ENCODE measurements around the gene RSF1. TPM values are rescaled to one million over a fixed set of nuclear protein-coding genes. Genes with fewer than 3 reads are reported as not detected.

The RSF1 gene
- total RNA-seq, 1 experiment from 2014 or later = 79.8 TPM

DNA sequence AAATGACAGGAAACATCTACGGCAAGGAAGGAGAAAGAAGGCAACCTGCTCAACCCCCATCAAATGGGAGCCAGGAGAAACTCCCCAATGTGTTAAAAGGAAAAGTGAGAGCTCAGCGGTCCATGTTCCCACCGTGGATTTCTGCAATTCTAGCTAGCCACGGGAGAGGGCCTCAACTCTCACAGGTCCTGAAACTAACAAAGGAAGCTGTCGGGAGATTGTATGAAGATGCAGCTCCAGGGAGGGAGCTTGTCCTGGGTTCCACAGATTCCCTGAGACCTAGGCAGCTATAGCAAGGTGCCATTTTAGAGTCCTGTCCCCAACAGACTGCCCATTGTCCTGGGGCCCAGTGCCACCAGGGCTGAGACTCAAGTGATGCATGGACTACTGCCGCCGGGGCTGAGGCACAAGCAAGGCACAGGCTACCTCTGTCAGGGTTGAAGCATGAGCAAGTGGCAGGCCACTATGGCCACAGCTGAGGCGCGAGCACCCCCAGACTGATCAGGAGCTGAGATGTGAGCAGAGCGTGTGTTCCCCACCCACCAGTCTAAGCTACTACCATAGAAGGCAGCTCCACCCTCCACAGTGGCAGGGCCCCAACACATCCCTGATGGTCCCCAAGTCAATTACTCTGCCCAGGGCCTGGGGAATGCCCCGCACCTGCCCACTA lies 31.3 kb downstream of the RSF1 start:
- POLR2A ChIA-PET = interaction anchor here (1.0 kb wide), 1 partner anchor 30 kb away, joined by 4 read pairs; no protein-coding TSS in a partner anchor
- ATAC-seq (peak; percentile 27), DNase-seq (ENCODE audit: low spot score) (no peak)
- Mint-ChIP-seq H3K4me3 (no peak overlapping the region), H3K4me1 (peaks cover 49% of the 10 kb centered on the region), H3K9me3 (peaks cover 40% of the 10 kb centered on the region), H3K27me3 (ENCODE audit: low read depth) (no peaks in the 10 kb centered on the region), H3K27ac (0 out of 2 replicates have a peak overlapping the region, but pooled peaks have one; percentile 73), H3K36me3 (peaks cover 43% of the 10 kb centered on the region)
- TF ChIP-seq SMAD3 (CRISPR knock-in tag; IDR thresholded peaks at IDR 0.05; ENCODE audit: borderline replicate concordance) (no peak), IRF2 (CRISPR knock-in tag; IDR thresholded peaks at IDR 0.05; ENCODE audit: borderline replicate concordance, low read depth) (no peak), ZNF138 (CRISPR knock-in tag; conservative IDR thresholded peaks at IDR 0.05) (0 out of 2 replicates have a peak, but pooled peaks have one; percentile 31), EMX1 (CRISPR knock-in tag; IDR thresholded peaks at IDR 0.05) (no peak), TEAD1 (CRISPR knock-in tag; IDR thresholded peaks at IDR 0.05) (no peak), ZNF317 (CRISPR knock-in tag; IDR thresholded peaks at IDR 0.05; ENCODE audit: borderline replicate concordance, low read depth) (no peak), ZNF121 (CRISPR knock-in tag; IDR thresholded peaks at IDR 0.05) (no peak), NFE2L1 (CRISPR knock-in tag; IDR thresholded peaks at IDR 0.05) (no peak)
- TF ChIP-seq, protein P1, sequence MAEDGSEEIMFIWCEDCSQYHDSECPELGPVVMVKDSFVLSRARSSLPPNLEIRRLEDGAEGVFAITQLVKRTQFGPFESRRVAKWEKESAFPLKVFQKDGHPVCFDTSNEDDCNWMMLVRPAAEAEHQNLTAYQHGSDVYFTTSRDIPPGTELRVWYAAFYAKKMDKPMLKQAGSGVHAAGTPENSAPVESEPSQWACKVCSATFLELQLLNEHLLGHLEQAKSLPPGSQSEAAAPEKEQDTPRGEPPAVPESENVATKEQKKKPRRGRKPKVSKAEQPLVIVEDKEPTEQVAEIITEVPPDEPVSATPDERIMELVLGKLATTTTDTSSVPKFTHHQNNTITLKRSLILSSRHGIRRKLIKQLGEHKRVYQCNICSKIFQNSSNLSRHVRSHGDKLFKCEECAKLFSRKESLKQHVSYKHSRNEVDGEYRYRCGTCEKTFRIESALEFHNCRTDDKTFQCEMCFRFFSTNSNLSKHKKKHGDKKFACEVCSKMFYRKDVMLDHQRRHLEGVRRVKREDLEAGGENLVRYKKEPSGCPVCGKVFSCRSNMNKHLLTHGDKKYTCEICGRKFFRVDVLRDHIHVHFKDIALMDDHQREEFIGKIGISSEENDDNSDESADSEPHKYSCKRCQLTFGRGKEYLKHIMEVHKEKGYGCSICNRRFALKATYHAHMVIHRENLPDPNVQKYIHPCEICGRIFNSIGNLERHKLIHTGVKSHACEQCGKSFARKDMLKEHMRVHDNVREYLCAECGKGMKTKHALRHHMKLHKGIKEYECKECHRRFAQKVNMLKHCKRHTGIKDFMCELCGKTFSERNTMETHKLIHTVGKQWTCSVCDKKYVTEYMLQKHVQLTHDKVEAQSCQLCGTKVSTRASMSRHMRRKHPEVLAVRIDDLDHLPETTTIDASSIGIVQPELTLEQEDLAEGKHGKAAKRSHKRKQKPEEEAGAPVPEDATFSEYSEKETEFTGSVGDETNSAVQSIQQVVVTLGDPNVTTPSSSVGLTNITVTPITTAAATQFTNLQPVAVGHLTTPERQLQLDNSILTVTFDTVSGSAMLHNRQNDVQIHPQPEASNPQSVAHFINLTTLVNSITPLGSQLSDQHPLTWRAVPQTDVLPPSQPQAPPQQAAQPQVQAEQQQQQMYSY (CRISPR knock-in tag; IDR thresholded peaks at IDR 0.05) = no peak
- CTCF ChIA-PET = interaction anchor here (0.5 to 1.9 kb wide), 12 partner anchors 8 to 257 kb away, joined by 3 to 11 read pairs (median 4); no protein-coding TSS in a partner anchor

DNA sequence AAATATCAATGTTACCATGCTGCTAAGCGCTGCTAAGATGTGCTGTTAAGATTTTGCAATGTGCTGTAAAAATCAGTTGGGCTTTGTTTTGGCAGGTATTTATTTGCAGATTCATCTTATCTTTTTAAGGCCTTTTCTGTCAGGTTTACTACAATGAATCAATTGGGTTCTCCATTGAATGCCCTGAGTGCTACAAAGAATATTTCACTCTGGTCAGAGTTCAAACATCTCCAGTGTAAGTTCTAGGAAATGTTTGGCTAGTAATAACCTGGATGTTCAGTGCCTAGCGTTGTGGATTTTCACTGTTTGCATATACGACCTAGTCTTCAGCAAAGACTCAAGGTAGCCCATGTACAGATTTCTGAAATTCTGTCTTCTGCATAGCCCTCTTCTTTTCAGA lies 36.0 kb downstream of the RSF1 start:
- H3K27ac Mint-ChIP-seq = 0 out of 2 replicates have a peak overlapping the region, but pooled peaks have one; percentile 61
- no peak overlapping the region for H3K4me3 Mint-ChIP-seq
- TF ChIP-seq MYBL2 (CRISPR knock-in tag; IDR thresholded peaks at IDR 0.05) (no peak), ZNF416 (CRISPR knock-in tag; IDR thresholded peaks at IDR 0.05) (no peak), MXD4 (CRISPR knock-in tag; IDR thresholded peaks at IDR 0.05; ENCODE audit: borderline replicate concordance) (no peak), CREB1 (CRISPR knock-in tag; IDR thresholded peaks at IDR 0.05) (no peak), ETV6 (CRISPR knock-in tag; IDR thresholded peaks at IDR 0.05) (no peak), ZNF671 (CRISPR knock-in tag; IDR thresholded peaks at IDR 0.05) (no peak), TCF7 (CRISPR knock-in tag; IDR thresholded peaks at IDR 0.05; ENCODE audit: low read depth) (no peak), KAT7 (CRISPR knock-in tag; IDR thresholded peaks at IDR 0.05; ENCODE audit: borderline replicate concordance) (no peak), RELA (CRISPR knock-in tag; IDR thresholded peaks at IDR 0.05; ENCODE audit: borderline replicate concordance) (no peak), EMX1 (CRISPR knock-in tag; IDR thresholded peaks at IDR 0.05) (no peak), NR3C1 (CRISPR knock-in tag; conservative IDR thresholded peaks at IDR 0.05; ENCODE audit: low read depth) (no peak), NR2C2 (CRISPR knock-in tag; IDR thresholded peaks at IDR 0.05) (no peak)
- TF ChIP-seq, protein P2, sequence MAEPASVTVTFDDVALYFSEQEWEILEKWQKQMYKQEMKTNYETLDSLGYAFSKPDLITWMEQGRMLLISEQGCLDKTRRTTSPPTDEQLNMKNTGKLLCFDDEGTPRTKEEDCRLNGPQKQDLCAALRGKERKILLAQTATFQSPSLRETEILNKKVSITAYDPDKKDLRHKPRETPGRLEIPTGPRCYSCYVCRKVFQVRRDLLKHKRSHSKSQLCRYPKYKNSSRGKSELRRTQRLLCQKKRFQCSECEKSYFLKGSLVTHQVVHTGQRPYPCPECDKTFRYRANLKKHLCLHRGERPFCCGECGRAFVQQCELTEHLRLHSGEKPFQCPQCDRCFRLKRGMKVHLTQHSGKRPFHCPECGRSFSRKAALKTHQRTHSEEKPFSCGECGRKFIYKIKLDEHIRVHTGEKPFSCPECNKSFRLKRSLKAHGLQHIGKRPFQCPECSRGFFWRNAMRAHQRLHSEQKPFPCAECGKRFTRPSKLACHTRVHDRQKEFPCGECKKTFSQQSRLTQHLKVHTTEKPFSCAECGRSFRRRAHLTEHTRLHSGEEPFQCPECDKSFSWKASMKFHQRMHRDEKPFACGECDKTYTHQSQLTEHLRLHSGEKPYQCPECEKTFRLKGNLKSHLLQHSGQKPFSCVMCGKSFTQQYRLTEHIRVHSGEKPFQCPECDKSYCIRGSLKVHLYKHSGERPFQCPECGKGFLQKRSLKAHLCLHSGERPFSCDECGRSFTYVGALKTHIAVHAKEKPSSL (CRISPR knock-in tag; conservative IDR thresholded peaks at IDR 0.05) = no peak
- TF ChIP-seq, protein P3, sequence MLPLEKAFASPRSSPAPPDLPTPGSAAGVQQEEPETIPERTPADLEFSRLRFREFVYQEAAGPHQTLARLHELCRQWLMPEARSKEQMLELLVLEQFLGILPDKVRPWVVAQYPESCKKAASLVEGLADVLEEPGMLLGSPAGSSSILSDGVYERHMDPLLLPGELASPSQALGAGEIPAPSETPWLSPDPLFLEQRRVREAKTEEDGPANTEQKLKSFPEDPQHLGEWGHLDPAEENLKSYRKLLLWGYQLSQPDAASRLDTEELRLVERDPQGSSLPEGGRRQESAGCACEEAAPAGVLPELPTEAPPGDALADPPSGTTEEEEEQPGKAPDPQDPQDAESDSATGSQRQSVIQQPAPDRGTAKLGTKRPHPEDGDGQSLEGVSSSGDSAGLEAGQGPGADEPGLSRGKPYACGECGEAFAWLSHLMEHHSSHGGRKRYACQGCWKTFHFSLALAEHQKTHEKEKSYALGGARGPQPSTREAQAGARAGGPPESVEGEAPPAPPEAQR (CRISPR knock-in tag; IDR thresholded peaks at IDR 0.05) = no peak
- TF ChIP-seq, protein P4, sequence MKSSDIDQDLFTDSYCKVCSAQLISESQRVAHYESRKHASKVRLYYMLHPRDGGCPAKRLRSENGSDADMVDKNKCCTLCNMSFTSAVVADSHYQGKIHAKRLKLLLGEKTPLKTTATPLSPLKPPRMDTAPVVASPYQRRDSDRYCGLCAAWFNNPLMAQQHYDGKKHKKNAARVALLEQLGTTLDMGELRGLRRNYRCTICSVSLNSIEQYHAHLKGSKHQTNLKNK (CRISPR knock-in tag; IDR thresholded peaks at IDR 0.05) = no peak
- TF ChIP-seq, protein P5, sequence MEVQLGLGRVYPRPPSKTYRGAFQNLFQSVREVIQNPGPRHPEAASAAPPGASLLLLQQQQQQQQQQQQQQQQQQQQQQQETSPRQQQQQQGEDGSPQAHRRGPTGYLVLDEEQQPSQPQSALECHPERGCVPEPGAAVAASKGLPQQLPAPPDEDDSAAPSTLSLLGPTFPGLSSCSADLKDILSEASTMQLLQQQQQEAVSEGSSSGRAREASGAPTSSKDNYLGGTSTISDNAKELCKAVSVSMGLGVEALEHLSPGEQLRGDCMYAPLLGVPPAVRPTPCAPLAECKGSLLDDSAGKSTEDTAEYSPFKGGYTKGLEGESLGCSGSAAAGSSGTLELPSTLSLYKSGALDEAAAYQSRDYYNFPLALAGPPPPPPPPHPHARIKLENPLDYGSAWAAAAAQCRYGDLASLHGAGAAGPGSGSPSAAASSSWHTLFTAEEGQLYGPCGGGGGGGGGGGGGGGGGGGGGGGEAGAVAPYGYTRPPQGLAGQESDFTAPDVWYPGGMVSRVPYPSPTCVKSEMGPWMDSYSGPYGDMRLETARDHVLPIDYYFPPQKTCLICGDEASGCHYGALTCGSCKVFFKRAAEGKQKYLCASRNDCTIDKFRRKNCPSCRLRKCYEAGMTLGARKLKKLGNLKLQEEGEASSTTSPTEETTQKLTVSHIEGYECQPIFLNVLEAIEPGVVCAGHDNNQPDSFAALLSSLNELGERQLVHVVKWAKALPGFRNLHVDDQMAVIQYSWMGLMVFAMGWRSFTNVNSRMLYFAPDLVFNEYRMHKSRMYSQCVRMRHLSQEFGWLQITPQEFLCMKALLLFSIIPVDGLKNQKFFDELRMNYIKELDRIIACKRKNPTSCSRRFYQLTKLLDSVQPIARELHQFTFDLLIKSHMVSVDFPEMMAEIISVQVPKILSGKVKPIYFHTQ (CRISPR knock-in tag; IDR thresholded peaks at IDR 0.05) = no peak
- TF ChIP-seq, protein P6, sequence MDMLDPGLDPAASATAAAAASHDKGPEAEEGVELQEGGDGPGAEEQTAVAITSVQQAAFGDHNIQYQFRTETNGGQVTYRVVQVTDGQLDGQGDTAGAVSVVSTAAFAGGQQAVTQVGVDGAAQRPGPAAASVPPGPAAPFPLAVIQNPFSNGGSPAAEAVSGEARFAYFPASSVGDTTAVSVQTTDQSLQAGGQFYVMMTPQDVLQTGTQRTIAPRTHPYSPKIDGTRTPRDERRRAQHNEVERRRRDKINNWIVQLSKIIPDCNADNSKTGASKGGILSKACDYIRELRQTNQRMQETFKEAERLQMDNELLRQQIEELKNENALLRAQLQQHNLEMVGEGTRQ (CRISPR knock-in tag; IDR thresholded peaks at IDR 0.05) = no peak
- ChIA-PET CTCF (no interaction called here), POLR2A (no interaction called here)
- DNase-seq (ENCODE audit: low spot score) (no peak), ATAC-seq (no peak)
- H3K36me3 Mint-ChIP-seq = peaks cover 10% of the 10 kb centered on the region
- H3K27me3 Mint-ChIP-seq (ENCODE audit: low read depth) = no peaks in the 10 kb centered on the region
- H3K4me1 Mint-ChIP-seq = peaks cover 40% of the 10 kb centered on the region
- peaks cover 8% of the 10 kb centered on the region; the same call in 1 of the 2 replicates for H3K9me3 Mint-ChIP-seq

All from WTC11 (cell line).